ENCODE measurements around the gene ZNF569.

- TF ChIP-seq, protein P1, sequence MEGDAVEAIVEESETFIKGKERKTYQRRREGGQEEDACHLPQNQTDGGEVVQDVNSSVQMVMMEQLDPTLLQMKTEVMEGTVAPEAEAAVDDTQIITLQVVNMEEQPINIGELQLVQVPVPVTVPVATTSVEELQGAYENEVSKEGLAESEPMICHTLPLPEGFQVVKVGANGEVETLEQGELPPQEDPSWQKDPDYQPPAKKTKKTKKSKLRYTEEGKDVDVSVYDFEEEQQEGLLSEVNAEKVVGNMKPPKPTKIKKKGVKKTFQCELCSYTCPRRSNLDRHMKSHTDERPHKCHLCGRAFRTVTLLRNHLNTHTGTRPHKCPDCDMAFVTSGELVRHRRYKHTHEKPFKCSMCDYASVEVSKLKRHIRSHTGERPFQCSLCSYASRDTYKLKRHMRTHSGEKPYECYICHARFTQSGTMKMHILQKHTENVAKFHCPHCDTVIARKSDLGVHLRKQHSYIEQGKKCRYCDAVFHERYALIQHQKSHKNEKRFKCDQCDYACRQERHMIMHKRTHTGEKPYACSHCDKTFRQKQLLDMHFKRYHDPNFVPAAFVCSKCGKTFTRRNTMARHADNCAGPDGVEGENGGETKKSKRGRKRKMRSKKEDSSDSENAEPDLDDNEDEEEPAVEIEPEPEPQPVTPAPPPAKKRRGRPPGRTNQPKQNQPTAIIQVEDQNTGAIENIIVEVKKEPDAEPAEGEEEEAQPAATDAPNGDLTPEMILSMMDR (IDR thresholded peaks at IDR 0.05), result no peak
- TF ChIP-seq EZH2 (IDR thresholded peaks at IDR 0.05; ENCODE audit: borderline replicate concordance, insufficient read depth, low read depth, low read length, poor library complexity, severe bottlenecking), result no peak
Measured at GRCh38 chr19:37472165-37472564, 4.9 kb upstream of the ZNF569 start.

All from B cell (primary cell).